Esophagus muscularis mucosa (tissue), 4 donors: ENCODE data around the gene MSRB3.

Experiments
- EP300 ChIP-seq: sonication (generic); formaldehyde crosslinking; IDR thresholded peaks from one replicate; pipeline ENCODE4 v1.6.1; 2017; ENCODE audit warnings: antibody characterized with exemption
- POLR2A ChIP-seq: fragments of 450-650 bp; IDR thresholded peaks from one replicate; pipeline ENCODE4 v1.6.1; 2017; ENCODE audit warnings: antibody characterized with exemption, moderate library complexity, mild to moderate bottlenecking, low read depth
- POLR2AphosphoS5 ChIP-seq, 2 donors: sonication (generic); formaldehyde crosslinking; IDR thresholded peaks; one replicate each; pipeline ENCODE4 v1.6.1; 2017; ENCODE audit warnings: antibody characterized with exemption in 2 of 2
- TF ChIP-seq, protein P1 (sequence below), 3 experiments: fragments of 200-600 bp in 2 of 3; fragments of 450-650 bp in 1 of 3; sonication (generic) in 2 of 3; IDR thresholded peaks; one replicate each; pipeline ENCODE4 v1.5.1; 2017 to 2019; ENCODE audit warnings: antibody characterized with exemption in 3 of 3, mild to moderate bottlenecking in 2 of 3, moderate library complexity in 1 of 3

DNA sequence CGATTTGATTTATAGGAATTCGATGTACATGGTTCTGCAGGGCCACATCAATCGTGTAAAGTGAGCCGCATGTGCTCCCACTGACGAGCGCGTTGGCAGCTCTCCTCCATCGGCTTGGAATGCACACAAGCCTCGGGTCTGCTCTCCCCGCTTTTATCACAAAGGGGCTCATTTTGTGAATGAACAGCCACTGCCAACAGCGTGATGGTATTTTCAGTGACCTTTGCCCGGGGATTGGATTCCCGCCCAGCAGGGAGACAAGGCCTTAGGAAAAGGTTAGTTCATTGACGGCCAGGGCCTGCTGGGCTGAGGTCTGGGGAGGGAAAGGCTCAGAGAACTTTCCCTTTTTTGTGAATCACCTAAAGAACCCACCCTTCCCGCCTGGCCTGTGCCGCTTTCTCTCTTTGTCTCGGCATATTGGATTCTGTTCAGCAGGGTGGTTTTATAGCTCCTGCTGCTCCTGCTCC lies 232.1 kb downstream of the MSRB3 start:
- TF ChIP-seq, protein P1, sequence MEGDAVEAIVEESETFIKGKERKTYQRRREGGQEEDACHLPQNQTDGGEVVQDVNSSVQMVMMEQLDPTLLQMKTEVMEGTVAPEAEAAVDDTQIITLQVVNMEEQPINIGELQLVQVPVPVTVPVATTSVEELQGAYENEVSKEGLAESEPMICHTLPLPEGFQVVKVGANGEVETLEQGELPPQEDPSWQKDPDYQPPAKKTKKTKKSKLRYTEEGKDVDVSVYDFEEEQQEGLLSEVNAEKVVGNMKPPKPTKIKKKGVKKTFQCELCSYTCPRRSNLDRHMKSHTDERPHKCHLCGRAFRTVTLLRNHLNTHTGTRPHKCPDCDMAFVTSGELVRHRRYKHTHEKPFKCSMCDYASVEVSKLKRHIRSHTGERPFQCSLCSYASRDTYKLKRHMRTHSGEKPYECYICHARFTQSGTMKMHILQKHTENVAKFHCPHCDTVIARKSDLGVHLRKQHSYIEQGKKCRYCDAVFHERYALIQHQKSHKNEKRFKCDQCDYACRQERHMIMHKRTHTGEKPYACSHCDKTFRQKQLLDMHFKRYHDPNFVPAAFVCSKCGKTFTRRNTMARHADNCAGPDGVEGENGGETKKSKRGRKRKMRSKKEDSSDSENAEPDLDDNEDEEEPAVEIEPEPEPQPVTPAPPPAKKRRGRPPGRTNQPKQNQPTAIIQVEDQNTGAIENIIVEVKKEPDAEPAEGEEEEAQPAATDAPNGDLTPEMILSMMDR (IDR thresholded peaks at IDR 0.05): no peak
- no peak for TF ChIP-seq POLR2AphosphoS5 (IDR thresholded peaks at IDR 0.05)
- no peak for TF ChIP-seq EP300
- no peak for TF ChIP-seq POLR2A
